ENCODE measurements around the gene THTPA. TPM values are rescaled to one million over a fixed set of nuclear protein-coding genes. Genes with fewer than 3 reads are reported as not detected.

THTPA gene, protein sequence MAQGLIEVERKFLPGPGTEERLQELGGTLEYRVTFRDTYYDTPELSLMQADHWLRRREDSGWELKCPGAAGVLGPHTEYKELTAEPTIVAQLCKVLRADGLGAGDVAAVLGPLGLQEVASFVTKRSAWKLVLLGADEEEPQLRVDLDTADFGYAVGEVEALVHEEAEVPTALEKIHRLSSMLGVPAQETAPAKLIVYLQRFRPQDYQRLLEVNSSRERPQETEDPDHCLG
- 4.6 and 7.3 TPM in 2 replicates for total RNA-seq

DNA sequence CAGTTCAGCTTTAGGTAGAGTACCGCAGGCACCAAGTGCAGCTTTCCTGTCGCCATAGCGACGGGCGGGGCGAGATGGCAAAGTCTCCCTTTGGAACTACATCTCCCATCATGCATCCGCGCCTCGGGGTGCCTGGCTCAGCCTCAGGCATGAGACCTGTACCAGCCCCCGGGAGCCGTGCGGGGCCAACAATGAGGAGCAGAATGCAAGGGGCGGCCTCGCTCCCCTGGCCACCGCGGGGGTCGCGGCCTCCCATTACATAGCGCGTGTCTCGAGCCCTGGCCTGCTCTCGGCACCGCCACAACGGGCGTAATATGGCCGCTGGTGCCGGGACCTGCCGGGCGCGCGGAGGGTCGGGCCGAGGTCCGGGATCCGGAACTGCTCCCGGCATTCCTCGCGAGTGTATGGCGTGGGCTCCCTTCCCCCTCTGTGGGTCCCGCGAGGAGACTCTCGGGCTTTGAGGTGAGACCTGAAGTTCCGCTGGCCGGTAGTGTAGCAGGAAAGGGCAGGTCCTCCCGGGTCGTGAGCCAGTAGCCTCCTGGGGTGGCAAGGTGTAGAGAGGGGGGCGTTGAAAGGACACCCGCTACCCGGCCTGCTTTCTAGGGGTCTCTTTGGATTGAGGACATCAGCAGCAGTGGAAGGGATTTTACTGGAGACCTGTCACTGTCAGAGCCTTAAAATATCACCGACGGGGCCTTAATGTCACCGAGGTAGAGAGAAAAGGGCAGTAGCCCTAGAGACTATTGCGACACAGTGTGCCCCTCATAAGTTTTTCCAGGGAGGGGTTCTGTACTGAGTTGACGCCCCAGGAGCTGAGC is at the start of gene THTPA:
Gene THTPA (plus strand): TSS at position 390 of the 818 bp plus-strand sequence. CDS start 487 bp downstream, outside the sequence.
- peak; percentile 73 to 86 for DNase-seq (ENCODE audit: low read depth in 2 of 2)

DNA sequence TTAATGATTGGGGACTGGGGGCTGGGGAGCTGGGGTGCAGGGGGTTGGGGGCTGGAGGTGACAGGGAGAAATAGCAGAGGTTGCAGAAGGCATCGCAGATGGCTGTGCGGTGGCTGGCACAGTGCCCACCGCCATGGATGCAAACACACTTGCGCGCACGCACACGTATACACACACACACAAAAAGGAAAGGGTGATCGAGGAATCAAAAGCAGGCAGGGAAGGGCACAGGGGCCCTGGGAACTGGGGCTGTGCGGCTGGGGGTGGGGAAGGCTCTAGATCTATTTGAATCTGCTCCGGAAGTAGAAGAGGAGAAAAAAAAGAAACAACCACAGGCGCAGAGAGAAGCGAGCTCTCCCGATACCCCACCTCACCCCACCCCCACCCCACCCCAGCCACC is 43.9 kb upstream of the THTPA start:
- DNase-seq (ENCODE audit: low read depth in 2 of 2), result no peak

DNA sequence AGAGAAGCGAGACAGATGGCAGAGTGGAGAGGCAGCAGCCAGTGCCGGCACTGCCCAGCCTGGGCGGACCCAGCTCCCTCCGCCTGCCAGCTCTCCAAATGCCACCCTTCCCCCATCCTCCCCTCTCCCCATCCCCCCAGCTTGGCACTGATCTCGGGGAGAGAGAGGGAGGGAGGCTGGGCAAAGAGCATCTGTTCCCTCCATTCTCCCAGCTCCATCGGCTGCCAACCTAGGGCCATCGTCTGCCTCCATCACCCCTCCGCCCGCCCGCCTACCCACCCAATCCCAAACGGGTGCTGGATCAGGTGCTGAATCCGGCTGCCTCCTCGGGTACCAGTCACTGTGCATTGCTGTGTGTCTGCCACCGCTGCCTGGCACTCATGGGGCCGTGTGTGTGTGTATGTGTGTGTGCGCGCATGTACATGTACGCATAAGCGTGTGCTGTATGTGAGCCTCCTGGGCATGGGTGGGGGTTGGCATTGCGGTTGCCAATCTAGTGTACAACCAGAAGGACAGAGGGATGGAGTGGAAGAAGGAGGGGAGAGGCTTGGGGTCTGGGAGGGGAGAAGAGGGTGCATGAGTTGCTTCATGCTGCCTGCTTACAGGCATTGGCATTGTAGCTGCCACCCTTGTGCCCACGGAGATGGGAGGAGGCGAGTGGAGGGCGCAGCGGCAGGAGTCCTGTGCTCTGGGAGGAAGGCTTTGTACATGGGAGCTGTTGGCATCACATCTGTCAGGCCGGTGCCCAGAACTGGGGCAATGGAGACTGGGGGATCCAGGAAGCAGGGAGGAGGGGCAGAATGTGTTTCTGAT is 42.9 kb upstream of the THTPA start:
- no peak for DNase-seq (ENCODE audit: low read depth in 2 of 2)

DNA sequence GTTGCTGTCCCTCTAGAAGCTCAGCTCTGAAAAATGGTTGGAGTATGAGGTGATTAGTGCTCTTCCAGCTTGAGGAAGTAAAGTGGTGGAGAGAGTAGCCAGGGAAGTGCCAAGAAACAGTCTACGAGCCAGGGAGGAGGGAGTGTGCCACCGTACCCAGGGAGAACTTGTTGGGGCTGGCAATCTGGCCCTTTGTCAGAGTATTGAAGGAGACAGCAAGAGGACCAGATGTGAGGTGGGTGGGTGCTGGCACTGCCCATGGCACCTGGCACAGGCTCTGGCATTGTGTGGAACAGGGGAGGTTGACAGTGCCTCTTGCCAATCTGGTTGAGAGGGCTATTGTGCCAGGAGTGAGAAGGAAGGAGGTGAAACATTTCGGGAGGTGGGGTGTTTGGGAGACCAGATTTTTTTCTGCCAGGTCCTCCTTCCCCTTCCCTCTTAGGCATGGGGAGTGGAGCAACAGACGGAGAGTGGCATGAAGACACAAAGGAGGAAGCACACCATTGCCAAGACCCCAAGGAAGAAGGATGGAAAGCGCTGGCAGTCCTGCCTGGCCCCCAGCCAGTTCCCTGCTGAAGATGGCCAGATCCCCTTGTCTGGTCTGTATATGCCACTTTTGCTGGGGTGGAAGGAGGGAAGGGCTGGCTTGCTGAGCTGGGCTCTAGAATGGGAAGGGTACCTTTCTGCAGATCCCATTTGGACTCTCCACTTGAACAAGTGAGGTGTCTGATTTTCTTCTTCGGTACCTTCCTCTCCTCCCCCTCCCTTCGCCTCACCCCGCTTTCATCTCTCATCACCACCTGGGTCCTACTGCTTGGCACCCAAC is 42.0 kb upstream of the THTPA start:
- DNase-seq (ENCODE audit: low read depth in 2 of 2), result no peak

DNA sequence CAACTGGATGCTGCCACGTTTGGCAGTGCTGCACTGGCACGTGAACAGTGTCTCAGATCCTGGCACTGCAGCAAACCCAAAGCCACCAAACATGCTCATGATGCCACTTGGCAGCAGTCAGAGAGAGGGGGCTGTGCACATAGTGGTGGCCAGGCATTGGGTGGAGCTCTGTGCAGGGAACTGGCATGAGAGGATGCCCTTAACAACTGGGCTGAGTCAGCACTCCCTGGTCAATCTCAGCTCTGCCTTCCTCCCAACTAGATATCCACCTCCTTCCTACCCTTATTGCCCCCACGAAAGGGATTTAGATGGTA is 41.5 kb upstream of the THTPA start:
- DNase-seq (ENCODE audit: low read depth in 2 of 2), result no peak

DNA sequence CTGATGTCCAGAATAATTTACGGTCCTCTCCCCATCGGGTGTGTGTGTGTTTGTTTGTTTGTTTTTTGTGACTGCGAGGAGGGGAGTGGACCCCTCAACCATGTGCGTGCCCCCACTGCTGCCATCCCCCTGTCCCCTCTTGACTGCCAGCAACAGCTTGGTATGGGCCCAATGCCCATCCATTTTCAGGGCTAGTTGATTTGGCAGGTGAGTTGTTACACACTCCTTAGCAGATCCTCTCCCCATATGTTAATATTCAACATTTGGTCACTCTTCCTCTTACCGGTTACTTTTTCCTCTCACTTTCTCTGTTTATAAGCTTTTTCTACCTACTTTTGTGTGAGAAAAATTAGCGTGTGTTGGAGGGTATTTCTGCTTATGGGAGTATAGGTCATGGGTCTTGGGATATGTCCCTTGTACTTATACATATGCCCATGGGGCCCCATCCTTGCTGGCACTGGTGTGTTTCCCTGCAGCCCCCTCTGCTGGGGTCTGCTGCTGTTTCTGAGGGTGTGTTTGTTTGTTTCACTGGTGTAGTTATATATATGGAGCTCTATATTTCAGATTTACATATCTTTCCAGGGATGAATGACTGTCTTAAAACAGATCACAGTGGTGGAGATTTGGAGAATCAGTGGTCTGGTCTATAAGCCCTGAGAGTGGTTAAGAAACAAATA is 38.3 kb upstream of the THTPA start:
- DNase-seq (ENCODE audit: low read depth in 2 of 2), result no peak

DNA sequence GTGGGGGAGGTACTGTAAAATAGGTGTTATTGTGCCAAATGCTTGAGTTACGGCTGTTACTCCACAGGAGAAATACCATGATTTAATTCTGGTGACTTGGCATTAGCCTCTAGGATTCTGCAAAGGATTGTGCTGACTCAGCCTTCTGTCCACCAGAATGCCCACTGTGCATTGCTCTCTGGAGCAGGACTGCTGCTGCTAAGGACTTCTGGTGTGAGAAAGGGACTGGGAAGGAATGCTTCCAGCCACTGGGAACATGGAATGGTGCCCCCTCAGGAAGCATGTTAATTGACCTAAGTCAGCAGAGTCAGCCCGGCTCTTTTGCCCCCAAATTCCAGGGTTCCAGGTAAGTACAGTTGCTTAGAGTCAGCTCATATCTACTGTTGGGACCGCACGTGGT is 37.4 kb upstream of the THTPA start:
- no peak for DNase-seq (ENCODE audit: low read depth in 2 of 2)

DNA sequence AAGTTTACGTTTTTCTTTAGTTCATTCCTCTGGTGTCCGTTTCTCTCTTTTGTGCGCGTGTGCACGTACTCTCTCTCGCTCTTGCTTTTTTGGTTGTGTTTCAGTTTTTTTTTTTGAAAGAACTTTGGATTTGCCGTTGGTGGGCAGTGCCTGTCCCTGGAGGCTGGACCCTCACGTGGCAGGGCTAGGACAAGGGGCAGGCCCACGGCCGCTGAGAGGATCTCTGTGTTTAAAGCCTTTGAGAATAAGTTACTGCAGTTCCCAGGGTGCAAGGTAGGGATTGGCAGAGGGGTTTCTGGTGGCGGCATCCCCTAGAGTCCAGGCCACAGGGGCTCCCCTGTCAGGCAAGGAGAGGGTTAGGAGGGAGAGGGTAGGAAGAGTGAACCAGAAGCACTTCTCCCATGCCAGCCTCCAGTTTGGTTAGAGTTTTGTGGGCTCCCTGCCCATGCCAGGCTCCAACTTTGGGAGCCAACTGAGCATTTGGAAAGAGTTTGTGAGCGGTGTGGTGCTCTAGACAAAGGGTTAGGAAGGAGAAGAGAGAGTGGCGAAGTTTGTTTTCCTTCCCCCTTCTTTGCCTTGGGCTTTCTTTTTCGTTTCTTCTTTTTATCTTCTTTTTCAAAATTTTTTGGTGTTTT is 35.1 kb upstream of the THTPA start:
- DNase-seq (ENCODE audit: low read depth in 2 of 2), result no peak

DNA sequence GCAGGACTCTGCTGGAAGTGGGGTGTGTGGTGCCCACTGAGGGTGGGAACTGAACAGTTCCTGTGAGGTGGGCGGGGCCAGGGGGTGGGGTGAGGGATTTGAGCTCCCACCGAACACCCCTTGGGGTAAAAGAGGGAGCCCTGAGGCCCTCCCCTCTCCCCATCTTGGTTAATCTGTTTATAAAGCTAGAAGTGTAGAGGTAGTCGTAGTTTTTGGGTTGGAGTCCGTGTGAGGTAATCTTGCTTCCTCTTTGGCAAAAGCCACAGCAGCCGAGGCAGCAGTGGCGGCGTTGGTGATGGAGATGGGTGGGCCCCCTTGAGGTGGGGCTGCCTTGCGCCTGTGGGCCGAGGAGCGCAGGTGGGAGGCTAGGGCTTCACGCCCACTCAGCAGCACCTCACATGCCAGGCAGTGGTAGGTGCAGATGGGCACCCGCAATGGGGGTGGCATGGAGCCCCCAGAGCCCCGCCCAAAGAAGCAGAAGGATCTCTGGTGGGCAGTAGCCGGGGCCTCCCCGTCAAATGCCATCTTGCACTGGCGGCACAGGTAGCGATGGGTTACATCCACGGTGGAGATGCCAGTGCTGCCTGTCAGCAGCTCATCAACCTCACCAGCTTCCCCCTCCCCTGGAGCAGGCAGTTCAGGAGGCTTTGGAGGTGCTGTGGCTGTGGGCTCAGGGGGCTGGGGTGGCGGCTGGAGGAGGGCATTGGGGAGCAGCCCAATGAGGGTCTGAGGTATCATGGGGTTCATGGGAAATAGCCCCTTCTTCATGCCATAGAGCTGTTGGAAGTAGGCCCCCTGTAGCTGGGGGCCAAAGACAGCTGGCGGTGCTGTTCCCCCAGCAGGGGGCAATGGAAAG is 34.1 kb upstream of the THTPA start:
- DNase-seq (ENCODE audit: low read depth in 2 of 2), result no peak

DNA sequence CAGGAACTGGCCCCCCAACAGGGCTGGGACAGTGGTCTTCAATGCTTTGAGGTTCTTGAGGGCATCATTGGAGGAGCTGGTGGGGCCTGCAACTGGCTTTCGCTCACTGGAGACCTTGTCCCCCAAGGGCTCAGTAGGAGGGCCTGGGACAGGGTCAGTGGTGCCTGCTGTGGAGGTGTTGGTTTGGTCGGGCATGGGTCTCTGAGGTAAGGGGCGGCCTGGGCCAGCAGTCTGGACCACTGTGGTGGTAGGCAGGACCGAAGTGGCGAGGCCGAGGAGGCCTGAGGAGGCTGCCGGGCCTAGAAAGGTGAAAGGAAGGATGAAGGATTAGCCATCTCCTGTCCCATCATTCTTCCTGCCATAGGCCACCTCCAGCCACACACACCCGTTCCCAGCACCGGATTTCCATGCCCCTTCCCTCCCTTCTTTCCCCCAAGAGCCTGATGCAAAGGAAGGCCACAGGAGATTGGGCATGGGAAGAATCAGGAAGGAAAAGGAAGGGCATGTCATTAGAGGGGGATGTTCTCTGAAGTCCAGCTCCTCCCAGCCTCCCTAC is 33.4 kb upstream of the THTPA start:
- DNase-seq (ENCODE audit: low read depth in 2 of 2), result no peak

DNA sequence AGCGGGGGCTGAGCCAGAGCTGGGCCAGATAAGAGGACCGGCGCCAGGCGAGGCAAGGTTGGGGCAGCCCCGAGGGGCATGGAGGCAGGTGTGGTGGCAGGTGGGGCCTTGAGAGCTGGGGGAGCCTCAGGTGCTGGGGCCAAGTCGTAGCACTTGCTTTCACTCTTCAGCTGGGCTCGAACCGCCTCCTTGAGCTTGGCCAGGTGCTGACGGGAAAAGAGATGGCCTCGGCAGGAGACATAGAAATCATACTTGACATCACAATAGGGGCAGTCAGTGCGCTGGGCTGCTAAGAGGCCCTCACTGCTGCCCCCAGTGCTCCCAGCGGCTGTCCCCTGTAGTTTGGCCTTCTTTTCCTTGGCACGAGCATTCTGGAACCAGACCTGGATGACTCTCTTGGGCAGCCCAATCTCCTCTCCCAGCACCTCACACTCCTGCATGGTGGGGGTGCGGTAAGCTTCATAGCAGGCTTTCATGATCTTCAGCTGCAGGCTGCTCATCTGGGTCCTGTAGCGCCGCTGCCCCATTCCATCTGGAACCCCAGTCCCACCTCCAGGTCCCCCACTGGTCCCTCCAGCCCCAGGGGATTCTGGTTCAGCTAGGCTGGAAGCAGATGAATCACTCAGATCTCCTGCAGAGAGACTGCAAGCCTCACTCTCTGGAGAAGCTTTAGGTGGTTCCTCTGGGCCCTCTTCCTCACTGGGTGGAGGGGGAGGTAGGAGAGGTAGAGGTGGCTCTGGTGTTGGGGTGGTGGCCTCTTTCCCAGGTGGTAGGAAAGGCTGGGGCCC is 32.6 kb upstream of the THTPA start:
- no peak for DNase-seq (ENCODE audit: low read depth in 2 of 2)

DNA sequence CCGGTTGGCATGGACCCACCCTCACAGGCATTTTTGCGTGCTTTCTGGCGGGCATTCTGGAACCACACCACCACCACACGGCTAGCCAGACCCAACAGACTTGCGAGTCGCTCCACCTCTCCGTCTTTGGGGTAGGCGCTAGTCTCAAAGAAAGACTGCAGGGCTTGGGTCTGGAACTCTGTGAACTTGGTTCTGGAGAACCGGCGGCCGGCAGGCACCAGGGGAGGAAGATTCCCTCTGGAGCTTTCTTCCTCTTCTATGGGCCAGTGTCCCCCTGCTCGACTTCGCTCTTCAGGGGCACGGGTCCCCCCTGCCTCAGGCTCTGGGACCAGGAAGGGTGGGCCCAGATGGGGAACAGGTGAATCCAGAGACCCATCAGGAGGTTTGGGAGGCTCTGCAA is 31.1 kb upstream of the THTPA start:
- no peak for DNase-seq (ENCODE audit: low read depth in 2 of 2)

DNA sequence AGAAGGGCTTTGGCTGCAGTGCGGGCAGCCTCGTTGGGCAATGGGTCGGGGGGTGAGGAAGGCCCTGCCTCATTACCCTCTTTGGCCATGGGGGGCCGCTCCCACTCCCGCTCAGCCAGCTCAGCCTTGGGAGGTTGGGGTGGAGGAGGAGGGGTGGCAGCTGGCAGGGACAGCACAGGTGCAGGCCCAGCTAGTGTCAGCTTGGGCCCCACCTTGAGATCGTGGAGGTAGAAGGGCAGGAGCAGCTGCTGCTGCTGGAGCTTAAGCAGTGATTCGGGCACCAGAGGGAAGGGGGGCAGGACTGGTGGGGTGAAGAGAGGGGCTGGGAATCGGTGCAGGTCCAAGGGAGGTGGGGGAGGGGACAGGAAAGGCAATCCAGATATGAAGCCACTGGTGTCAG is 30.5 kb upstream of the THTPA start:
- no peak for DNase-seq (ENCODE audit: low read depth in 2 of 2)

DNA sequence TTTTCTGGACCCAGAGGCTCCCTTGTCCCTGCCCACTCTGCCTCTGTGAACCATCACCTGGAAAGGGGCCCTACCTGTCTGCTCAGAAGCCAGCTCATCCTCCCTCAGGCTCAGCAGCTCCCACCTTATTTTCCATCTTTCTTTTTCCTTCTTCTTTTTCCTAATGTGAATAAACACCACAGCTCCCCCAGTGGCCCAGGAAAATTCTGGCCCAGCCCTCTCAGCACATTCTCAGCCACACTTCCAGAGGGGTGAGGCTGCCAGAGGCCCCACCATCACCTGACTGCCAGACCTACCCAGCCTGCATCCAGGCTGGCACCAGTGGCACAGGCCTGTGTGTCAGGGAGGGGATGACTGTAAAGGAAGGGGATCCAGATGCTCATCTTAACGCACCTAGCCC is 27.5 kb upstream of the THTPA start:
- no peak for DNase-seq (ENCODE audit: low read depth in 2 of 2)

DNA sequence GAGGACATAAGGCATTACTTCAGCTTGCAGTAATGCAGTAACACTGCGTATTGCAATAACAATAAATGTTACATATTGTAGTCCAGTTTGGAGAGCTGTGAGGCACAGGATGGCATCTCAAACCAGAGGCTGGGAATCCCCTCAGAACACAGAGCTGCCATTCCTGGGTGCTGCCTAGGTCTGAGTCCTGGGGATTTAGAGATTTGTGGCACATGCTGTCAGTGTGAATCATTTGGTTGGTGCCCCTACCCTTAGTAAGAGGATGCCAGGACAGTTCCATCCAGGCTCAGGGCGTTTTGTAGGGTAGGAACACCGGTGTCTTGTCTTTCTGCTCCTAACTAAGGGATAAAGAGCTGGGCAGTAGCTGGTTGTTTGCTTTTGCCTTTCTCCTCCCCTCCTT is 27.1 kb upstream of the THTPA start:
- DNase-seq (ENCODE audit: low read depth in 2 of 2), result no peak

DNA sequence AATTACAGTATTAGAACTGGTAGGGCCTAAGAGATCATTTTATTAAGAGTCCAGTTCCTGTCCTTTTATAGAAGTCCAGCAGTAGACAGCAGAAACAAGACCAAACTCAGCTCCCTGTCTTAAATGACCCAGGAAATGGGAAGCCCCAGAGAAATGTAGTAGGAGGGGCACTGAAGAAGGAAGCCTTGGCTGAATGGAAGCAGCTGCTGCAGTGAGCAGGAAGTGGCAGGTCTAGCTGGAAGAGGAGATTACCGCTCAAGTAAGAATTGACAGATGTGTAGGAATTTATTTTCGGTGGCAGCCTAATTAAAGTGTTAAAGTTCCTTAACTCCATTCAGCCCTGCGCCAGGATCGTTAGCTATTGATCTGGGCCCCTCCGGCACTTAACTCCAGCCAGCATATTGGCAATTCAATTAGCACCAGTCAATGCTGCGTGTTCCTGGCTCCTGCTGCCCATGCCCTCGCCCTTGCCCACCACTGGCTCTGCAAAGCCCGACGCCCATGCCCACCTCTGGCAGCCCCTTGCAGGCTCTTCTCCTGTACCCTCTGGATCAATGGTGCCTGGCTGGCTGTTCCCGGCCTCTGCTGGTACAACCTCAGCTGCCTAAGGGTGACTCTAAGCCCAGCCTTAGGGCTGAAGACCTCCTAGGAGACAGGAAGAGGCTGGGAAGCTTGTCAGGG is 25.6 kb upstream of the THTPA start:
- DNase-seq (ENCODE audit: low read depth in 2 of 2), result no peak

DNA sequence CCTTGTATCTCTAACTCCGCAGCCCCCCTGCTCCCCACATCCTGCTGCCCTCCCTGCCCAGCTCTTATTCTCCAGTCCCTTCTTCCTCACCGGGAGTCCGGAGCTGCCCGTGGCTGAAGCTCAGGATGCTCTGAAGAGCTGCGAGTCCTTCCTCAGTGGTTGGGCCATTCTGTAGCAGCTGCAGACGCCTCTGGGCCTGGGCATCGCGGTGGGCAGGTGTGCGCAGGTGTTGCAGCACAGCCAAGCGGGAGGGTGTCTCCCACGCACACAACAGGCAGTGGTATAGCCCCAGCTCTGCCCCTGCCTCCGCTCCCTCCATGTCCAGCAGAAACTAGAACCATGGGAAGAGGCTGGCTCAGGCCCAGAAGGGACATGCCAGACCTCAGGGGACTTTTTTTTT is 24.7 kb upstream of the THTPA start:
- DNase-seq (ENCODE audit: low read depth in 2 of 2), result no peak

DNA sequence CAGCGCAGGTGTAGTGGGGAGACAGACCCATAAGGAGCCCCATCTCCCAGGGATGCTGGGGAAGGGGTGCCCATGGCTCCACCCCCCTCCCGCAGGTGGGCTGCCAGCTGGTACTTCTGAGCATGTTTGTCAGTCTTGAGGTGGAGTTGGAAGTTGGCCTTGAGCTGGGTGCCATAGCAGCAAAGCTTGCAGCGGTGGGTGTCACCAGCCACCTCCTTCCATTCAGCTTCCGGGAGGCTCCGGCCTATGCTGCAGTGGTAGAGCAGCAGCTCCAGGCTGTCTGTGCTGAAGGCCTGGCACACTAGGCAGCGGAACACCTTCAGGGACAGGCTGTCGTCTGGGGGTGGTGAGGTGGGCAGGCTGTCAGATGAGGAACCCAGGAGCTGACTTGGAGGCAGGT is 23.4 kb upstream of the THTPA start:
- DNase-seq (ENCODE audit: low read depth in 2 of 2), result no peak
